Heart left ventricle (tissue), 13 donors: ENCODE results near the gene NCS1.

Experiments
- POLR2A ChIP-seq, 2 donors: fragments of 450-650 bp; IDR thresholded peaks; one replicate each; pipeline ENCODE4 v1.6.1; 2017; ENCODE audit warnings: antibody characterized with exemption in 2 of 2, mild to moderate bottlenecking in 2 of 2, moderate library complexity in 2 of 2
- TF ChIP-seq, protein P1 (sequence below), 12 donors: fragments of 200-600 bp; sonication (generic) in 4 of 12; IDR thresholded peaks; one replicate each; pipeline versions ENCODE4 v1.5.0 to v1.8.0; 2018 to 2022; ENCODE audit warnings: antibody characterized with exemption in 12 of 12, mild to moderate bottlenecking in 5 of 12
- donor health status: ischemic (EF 13 %, LVEDD 7.1; RV severe dilation, severe dysfunction).
- donor health status: DM: no; HTN: yes; CAD: no.
- donor health status: DM: no; HTN: no; CAD: no.
- donor health status: ischemic (EF 25% LVEDD 6.9; RV normal size, moderate dysfunction).
- donor health status: ischemic (EF 25% LVEDD 5.7; RV mildly dilated, moderate dysfunction).
- donor health status: ischemic (EF 35%, LVEDD 5.7; RV mildly dilated, moderate dysfunction).
- donor health status: nonischemic (EF 11% LVEDD 7.7; RV severe dilation, severe dysfunction).
- donor health status: DM: yes; HTN: yes; CAD: no.
- donor health status: PGD.
- donor health status: ischemic (EF 29% LVEDD 5.4; RV normal size, mild dysfunction).
- donor health status: nonischemic (EF 23%, LVEDD 6.1; RV moderate dilation, normal function).

GRCh38 chr9:130204959-130205358, 32.8 kb downstream of the NCS1 start:
- TF ChIP-seq POLR2A (IDR thresholded peaks at IDR 0.05), result no peak
- TF ChIP-seq, protein P1, sequence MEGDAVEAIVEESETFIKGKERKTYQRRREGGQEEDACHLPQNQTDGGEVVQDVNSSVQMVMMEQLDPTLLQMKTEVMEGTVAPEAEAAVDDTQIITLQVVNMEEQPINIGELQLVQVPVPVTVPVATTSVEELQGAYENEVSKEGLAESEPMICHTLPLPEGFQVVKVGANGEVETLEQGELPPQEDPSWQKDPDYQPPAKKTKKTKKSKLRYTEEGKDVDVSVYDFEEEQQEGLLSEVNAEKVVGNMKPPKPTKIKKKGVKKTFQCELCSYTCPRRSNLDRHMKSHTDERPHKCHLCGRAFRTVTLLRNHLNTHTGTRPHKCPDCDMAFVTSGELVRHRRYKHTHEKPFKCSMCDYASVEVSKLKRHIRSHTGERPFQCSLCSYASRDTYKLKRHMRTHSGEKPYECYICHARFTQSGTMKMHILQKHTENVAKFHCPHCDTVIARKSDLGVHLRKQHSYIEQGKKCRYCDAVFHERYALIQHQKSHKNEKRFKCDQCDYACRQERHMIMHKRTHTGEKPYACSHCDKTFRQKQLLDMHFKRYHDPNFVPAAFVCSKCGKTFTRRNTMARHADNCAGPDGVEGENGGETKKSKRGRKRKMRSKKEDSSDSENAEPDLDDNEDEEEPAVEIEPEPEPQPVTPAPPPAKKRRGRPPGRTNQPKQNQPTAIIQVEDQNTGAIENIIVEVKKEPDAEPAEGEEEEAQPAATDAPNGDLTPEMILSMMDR (IDR thresholded peaks at IDR 0.05), result no peak
